GM18951 (cell line): ENCODE measurements around the gene NFATC4.
A peak's percentile ranks its signal among the peaks of the same experiment; 100 is the strongest.

Experiments
- POLR2A ChIP-seq: IDR thresholded peaks from 4 replicates; pipeline ENCODE4 v1.6.1; 2011; ENCODE audit warnings: mild to moderate bottlenecking; ENCODE audit not compliant: insufficient read length, insufficient read depth; ENCODE audit errors: extremely low read depth
- in situ Hi-C: fragments of 300-500 bp; cut with MboI; formaldehyde crosslinking; loops from one replicate; pipeline ENCODE4 v1.12.0; 2022; ENCODE audit warnings: low sequenced_read_pairs, mixed read lengths, inconsistent platforms; ENCODE audit not compliant: unreplicated experiment

NFATC4 gene

DNA sequence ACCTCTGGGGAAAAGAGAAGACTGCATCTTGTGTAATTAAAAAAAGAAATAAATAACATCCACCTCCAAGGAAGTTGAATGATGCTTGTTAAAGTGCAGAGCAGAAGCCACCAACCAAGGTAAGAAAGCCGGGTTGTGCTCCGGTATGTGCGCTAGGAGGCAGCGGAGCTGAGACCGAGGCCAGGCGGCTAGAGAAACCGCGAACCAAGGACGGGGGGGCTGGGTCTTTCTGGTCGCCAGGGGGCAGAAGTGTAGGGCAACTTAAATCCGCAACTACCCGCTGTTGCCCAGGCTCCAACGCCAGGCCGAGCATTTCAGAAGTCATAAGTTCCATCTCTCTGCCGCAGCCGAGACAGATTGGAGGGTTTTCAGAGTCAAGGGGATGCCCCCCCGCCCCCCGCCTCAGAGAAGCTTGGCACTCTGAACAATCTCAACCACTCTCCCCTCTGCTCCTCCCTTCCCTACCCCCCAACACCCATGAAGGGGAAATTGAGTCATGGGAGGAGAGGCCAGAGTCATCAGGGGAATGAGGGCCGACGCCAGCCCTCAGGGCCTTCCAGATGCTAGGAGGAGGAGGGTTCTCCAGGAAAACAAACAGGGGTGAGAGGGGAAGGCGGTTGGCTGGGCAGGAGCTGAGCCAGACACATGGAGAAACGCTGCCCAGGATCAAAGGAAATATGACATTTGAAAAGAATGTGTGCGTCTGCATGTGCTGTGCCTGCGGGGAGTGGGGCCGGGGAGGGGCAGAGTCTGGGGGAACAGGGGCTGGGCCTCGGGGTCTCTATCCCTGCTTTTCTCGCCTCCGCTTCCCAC is 2.2 kb upstream of the NFATC4 start:
- in situ Hi-C loops, result no loop called here
- TF ChIP-seq POLR2A, result no peak

- in situ Hi-C loops, result no loop called here
- no peak for TF ChIP-seq POLR2A
Observed at GRCh38 chr14:24366413-24366720, 1.6 kb upstream of the NFATC4 start.

DNA sequence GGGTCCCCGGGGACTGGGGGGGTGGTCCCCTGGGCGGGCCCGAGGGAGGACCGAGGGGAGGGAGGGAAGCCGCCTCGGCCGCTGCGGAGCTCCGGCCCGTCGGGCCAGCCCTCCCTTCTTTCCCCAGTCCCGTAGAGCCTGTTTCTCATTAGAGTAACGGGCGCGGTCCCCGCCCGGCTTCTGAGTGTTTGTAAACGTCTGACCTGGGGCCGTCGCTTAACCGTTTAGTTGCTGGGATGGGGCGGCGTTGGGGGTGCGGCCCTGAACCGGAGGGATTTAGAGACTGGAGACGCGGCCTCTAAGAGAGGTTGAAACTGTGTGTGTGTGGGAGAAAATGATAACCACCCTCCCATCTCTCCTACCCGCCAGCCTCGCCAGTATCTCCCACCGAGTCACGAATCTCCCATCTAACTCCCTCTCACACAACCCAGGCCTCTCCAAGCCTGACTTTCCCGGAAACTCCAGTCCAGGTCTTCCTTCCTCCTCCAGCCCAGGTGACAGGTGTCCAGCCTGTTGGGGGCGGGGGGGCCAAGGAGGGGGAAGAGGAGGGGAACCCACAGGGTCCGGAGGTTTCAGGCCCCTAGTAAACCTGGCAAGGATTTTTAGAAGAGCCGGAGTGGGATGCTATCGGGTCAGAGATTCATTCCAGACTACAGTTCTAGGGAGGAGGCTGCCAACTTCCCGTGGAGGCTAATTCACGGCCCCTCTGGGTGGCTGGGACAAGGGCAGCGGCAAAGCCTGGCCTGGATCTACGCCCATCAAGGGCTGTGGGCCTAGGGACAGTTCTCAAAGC is 1.1 kb upstream of the NFATC4 start:
- peak; percentile 50 for TF ChIP-seq POLR2A

GRCh38 chr14:24368212-24368561 is 203 bp downstream of the NFATC4 start:
- TF ChIP-seq POLR2A, result no peak
- in situ Hi-C loops, result no loop called here

More for the DNA sequence above, 1.1 kb upstream of the NFATC4 start:
- in situ Hi-C loops, result no loop called here

DNA sequence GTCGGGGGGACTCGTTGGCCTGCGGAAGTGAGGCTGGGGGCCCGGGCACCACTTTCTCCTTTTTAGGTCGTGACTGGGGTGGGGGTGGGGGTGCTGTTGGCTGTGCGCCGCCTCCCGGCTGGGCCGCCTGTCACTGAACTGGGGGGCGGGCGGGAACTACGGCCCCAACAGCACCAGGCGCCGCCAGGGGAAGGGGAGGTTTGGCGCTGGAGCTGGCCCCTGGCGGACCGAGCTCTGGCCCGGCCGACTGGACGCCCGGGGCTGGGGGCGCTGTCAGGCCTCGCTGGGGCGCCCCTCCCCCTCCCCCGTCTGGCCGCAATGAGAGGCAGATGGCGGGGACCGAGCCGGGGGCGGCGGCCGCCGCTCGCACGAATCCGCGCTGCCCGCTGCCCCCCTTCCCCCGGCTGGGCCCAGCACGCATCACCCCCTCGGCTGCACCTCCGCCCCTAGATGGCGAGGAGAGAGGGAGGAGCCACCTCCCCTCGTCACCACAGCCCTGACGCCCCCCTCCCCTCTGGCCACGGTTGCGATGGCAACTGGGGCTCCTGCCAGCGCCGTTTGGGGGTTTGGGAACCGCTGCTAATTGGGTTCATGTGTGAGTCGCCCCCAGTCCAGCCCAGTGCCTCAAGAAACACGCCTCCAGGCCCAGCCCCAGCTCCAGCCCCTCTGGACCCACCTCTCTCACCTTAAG is 723 bp downstream of the NFATC4 start:
- peak; percentile 37 for TF ChIP-seq POLR2A
- in situ Hi-C loops, result no loop called here

DNA sequence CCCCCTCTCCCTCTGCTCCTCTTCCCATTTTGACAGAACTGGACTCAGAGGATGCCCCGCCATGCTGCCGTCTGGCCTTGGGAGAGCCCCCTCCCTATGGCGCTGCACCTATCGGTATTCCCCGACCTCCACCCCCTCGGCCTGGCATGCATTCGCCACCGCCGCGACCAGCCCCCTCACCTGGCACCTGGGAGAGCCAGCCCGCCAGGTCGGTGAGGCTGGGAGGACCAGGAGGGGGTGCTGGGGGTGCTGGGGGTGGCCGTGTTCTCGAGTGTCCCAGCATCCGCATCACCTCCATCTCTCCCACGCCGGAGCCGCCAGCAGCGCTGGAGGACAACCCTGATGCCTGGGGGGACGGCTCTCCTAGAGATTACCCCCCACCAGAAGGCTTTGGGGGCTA is 1.5 kb downstream of the NFATC4 start:
- TF ChIP-seq POLR2A, result no peak
- in situ Hi-C loops, result no loop called here

DNA sequence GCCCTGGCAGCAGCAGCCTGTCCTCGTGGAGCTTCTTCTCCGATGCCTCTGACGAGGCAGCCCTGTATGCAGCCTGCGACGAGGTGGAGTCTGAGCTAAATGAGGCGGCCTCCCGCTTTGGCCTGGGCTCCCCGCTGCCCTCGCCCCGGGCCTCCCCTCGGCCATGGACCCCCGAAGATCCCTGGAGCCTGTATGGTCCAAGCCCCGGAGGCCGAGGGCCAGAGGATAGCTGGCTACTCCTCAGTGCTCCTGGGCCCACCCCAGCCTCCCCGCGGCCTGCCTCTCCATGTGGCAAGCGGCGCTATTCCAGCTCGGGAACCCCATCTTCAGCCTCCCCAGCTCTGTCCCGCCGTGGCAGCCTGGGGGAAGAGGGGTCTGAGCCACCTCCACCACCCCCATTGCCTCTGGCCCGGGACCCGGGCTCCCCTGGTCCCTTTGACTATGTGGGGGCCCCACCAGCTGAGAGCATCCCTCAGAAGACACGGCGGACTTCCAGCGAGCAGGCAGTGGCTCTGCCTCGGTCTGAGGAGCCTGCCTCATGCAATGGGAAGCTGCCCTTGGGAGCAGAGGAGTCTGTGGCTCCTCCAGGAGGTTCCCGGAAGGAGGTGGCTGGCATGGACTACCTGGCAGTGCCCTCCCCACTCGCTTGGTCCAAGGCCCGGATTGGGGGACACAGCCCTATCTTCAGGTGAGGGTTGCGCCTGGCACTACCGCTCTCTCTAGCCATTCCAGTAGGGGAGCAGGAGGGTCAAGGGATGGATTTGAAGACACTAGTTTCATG is 2.1 kb downstream of the NFATC4 start:
- in situ Hi-C loops, result loop anchor here (10.0 kb wide), 1 partner anchor 55 kb away; the partner anchor contains the start of genes CBLN3 and KHNYN
- TF ChIP-seq POLR2A, result no peak

- no peak for TF ChIP-seq POLR2A
- in situ Hi-C loops, result loop anchor here (10.0 kb wide), 1 partner anchor 54 kb away; the partner anchor contains the start of genes CBLN3 and KHNYN
Observed at GRCh38 chr14:24370748-24371147, 2.8 kb downstream of the NFATC4 start.

DNA sequence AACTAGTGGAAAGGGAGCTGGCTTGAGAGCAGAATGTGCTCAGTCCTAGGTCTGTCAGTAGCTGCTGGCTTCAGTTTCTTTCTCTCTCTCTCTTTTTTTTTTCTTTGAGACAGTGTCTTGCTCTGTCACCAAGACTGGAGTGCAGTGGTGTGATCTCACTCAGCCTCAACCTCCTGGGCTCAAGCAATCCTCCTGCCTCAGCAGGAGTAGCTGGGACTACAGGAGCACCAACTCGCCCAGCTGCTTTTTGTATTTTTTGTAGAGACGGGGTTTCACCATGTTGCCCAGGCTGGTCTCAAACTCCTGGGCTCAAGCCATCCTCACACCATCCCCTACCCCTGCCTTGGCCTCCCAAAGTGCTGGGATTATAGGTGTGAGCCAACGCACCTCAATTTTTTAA is 3.6 kb downstream of the NFATC4 start:
- in situ Hi-C loops, result loop anchor here (10.0 kb wide), 1 partner anchor 53 kb away; the partner anchor contains the start of genes CBLN3 and KHNYN

- in situ Hi-C loops, result loop anchor here (10.0 kb wide), 1 partner anchor 52 kb away; the partner anchor contains the start of genes CBLN3 and KHNYN
- no peak for TF ChIP-seq POLR2A
Observed at GRCh38 chr14:24372701-24373416, 4.9 kb downstream of the NFATC4 start.

- no peak for TF ChIP-seq POLR2A
- in situ Hi-C loops, result loop anchor here (10.0 kb wide), 1 partner anchor 48 kb away; the partner anchor contains the start of genes CBLN3 and KHNYN
Observed at GRCh38 chr14:24376448-24377070, 8.6 kb downstream of the NFATC4 start.
